Heart left ventricle (tissue), 16 donors: ENCODE measurements around the gene SHMT2. TPM values are rescaled to one million over a fixed set of nuclear protein-coding genes. Genes with fewer than 3 reads are reported as not detected.

Experiments
- ATAC-seq, 4 donors: fragments of 200-7000 bp; cut with Tn5 transposase; one replicate each; pipeline ENCODE4 v1.9.1; 2020 to 2022; ENCODE audit warnings: moderate library complexity in 4 of 4, mild to moderate bottlenecking in 3 of 4, moderate number of reproducible peaks in 1 of 4
- DNase-seq, 5 donors: peaks; one replicate each; pipeline ENCODE4 v3.0.0-alpha.2; 2020
- H3K27ac ChIP-seq, 12 donors: fragments of 200-600 bp; sonication (generic) in 4 of 12; one replicate each; pipeline versions ENCODE4 v1.5.0 to v1.8.0; 2016 to 2022; ENCODE audit warnings: mild to moderate bottlenecking in 2 of 12
- H3K27me3 ChIP-seq, 9 donors: fragments of 200-600 bp; sonication (generic) in 2 of 9; one replicate each; pipeline versions ENCODE4 v1.5.1 to v1.8.0; 2016 to 2022; ENCODE audit warnings: mild to moderate bottlenecking in 3 of 9
- H3K36me3 ChIP-seq, 9 donors: fragments of 200-600 bp; sonication (generic) in 2 of 9; one replicate each; pipeline versions ENCODE4 v1.5.0 to v1.8.0; 2018 to 2022; ENCODE audit warnings: mild to moderate bottlenecking in 2 of 9
- H3K4me1 ChIP-seq, 12 donors: fragments of 200-600 bp; sonication (generic) in 4 of 12; one replicate each; pipeline versions ENCODE4 v1.5.0 to v1.8.0; 2016 to 2022; ENCODE audit warnings: mild to moderate bottlenecking in 3 of 12
- H3K4me3 ChIP-seq, 12 donors: fragments of 200-600 bp; sonication (generic) in 4 of 12; one replicate each; pipeline versions ENCODE4 v1.5.0 to v1.8.0; 2017 to 2022; ENCODE audit warnings: mild to moderate bottlenecking in 9 of 12, moderate library complexity in 4 of 12
- H3K9me3 ChIP-seq, 12 donors: fragments of 200-600 bp; sonication (generic) in 4 of 12; one replicate each; pipeline versions ENCODE4 v1.5.0 to v1.8.0; 2016 to 2022; ENCODE audit warnings: mild to moderate bottlenecking in 1 of 12
- CTCF ChIP-seq, 12 donors: fragments of 200-600 bp; sonication (generic) in 4 of 12; IDR thresholded peaks; one replicate each; pipeline versions ENCODE4 v1.5.0 to v1.8.0; 2018 to 2022; ENCODE audit warnings: antibody characterized with exemption in 12 of 12, mild to moderate bottlenecking in 5 of 12
- POLR2A ChIP-seq, 2 donors: fragments of 450-650 bp; IDR thresholded peaks; one replicate each; pipeline ENCODE4 v1.6.1; 2017; ENCODE audit warnings: antibody characterized with exemption in 2 of 2, mild to moderate bottlenecking in 2 of 2, moderate library complexity in 2 of 2
- WGBS, 4 donors: extraction: QIAGEN DNeasy Blood & Tissue Kit in 2 of 4; methylation state at CpG; one replicate each; pipeline versions ENCODE4 v1.1.5 to v1.1.7; 2013 to 2018; 5-methylcytosine and 5-hydroxymethylcytosine counted together
- intact Hi-C, 10 donors: fragments of 100-400 bp; cut with DNase I; formaldehyde crosslinking; loops; one replicate each; pipeline versions ENCODE4 v1.11.1 to v1.14.2; 2022
- polyA plus RNA-seq, 2 donors: library from polyadenylated mRNA; stranded (reverse); fragments of 200-250 nt; gene quantifications; one replicate each; pipeline ENCODE4 v1.2.3, GENCODE V29; 2013
- total RNA-seq, 9 donors: library from RNA; depleted of rRNA in 2 of 9; stranded (reverse); fragments of >200 nt in 2 of 9; fragmentation: NEBNext Ultra II Directional in 3 of 9; extraction: Animal tissue kit (Norgen Biotek cat#: 25700) in 3 of 9; gene quantifications; one replicate each; pipeline versions ENCODE4 v1.1.0 to v1.2.4, GENCODE V29; 2016 to 2023
- donor health status: ischemic (EF 13 %, LVEDD 7.1; RV severe dilation, severe dysfunction).
- donor health status: healthy with polysubstance abuse.
- donor health status: DM: no; HTN: yes; CAD: no.
- donor health status: DM: no; HTN: no; CAD: no.
- donor health status: ischemic (EF 25% LVEDD 6.9; RV normal size, moderate dysfunction).
- donor health status: ischemic (EF 25% LVEDD 5.7; RV mildly dilated, moderate dysfunction).
- donor health status: healthy.
- donor health status: DM: yes; HTN: yes; CAD: no.
- donor health status: ischemic (EF 35%, LVEDD 5.7; RV mildly dilated, moderate dysfunction).
- donor health status: nonischemic (EF 11% LVEDD 7.7; RV severe dilation, severe dysfunction).
- donor health status: DM: yes; HTN: yes; CAD: no.
- donor health status: PGD.
- donor health status: ischemic (EF 29% LVEDD 5.4; RV normal size, mild dysfunction).
- donor health status: nonischemic (EF 23%, LVEDD 6.1; RV moderate dilation, normal function).

SHMT2 gene
- total and polyA plus RNA-seq, 11 donors: 15.9 to 76.5 (median 35.5) TPM

DNA sequence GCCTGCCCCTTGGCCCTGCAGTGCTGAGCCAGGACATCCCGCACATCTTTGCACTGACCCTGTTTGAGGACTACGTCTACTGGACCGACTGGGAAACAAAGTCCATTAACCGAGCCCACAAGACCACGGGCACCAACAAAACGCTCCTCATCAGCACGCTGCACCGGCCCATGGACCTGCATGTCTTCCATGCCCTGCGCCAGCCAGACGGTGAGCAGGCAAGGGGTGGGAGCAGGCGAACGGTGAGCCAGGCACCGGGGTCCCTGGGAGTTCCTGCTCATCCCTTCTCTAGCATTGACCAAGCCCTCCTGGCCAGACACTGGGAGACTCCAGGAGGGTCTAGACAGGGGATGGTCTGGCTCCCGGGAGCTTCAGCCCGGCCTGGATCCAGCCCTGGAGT is 30.3 kb upstream of the SHMT2 start:
- Histone ChIP-seq H3K4me1 (no peaks in the 10 kb centered on the region), H3K27me3 (no peaks in the 10 kb centered on the region), H3K27ac (no peak overlapping the region), H3K4me3 (no peak overlapping the region), H3K36me3 (peaks cover 0 to 100% (median 99%) of the 10 kb centered on the region in 9 donors), H3K9me3 (no peaks in the 10 kb centered on the region)
- 88 to 90% (median 89%) methylated on average over 10 to 15 of the region's 15 CpGs for WGBS, 4 donors
- no peak for ATAC-seq
- intact Hi-C loops: no loop called here
- no peak for DNase-seq
- TF ChIP-seq CTCF (IDR thresholded peaks at IDR 0.05): no peak
- no peak for TF ChIP-seq POLR2A (IDR thresholded peaks at IDR 0.05)

DNA sequence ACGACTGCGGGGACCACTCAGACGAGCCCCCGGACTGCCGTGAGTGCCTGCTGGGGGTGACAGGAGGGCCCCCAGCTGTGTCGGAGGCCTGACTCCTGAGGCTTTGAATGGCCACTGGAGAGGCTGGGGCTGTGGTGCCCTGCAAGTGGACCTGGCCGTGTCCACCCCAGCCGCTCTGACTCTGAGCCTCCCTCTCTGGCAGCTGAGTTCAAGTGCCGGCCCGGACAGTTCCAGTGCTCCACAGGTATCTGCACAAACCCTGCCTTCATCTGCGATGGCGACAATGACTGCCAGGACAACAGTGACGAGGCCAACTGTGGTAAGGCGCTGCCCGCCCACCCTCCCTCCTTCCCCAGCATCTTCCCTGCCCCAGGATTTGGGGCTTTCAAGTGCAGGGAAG is 29.0 kb upstream of the SHMT2 start:
- no peaks in the 10 kb centered on the region for H3K27me3 ChIP-seq
- H3K4me1 ChIP-seq: no peaks in the 10 kb centered on the region
- 90 to 95% (median 93%) methylated on average over 11 to 15 of the region's 15 CpGs for WGBS, 4 donors
- no peak overlapping the region for H3K4me3 ChIP-seq
- no peak overlapping the region for H3K27ac ChIP-seq
- no peak for TF ChIP-seq POLR2A (IDR thresholded peaks at IDR 0.05)
- no peak for TF ChIP-seq CTCF (IDR thresholded peaks at IDR 0.05)
- intact Hi-C loops: no loop called here
- ATAC-seq (no peak), DNase-seq (no peak)
- peaks cover 0 to 100% (median 99%) of the 10 kb centered on the region in 9 donors for H3K36me3 ChIP-seq
- H3K9me3 ChIP-seq: no peaks in the 10 kb centered on the region

GRCh38 chr12:57201219-57201618 is 28.3 kb upstream of the SHMT2 start:
- 78 to 85% (median 81%) methylated on average over 8 of the region's 8 CpGs for WGBS, 4 donors
- peaks cover 0 to 100% (median 99%) of the 10 kb centered on the region in 9 donors for H3K36me3 ChIP-seq

DNA sequence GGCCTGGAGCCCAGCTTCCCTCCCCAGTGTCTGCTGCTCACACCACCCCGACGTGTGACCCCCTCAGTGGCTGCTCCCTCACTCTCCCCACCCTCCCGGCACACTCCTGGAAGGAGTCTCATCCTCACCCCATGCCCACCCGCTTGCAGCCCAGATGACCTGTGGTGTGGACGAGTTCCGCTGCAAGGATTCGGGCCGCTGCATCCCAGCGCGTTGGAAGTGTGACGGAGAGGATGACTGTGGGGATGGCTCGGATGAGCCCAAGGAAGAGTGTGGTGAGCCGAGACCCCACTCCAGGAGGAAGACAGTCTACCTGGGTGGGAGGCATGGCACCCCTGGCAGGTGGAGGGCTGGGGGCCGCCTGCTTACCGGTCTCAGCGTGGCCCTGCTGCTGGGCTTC is 27.9 kb upstream of the SHMT2 start:
- DNase-seq (no peak), ATAC-seq (no peak)
- 88 to 90% (median 88%) methylated on average over 14 to 16 of the region's 16 CpGs for WGBS, 4 donors
- Histone ChIP-seq H3K27ac (no peak overlapping the region), H3K27me3 (no peaks in the 10 kb centered on the region), H3K36me3 (peaks cover 0 to 100% (median 99%) of the 10 kb centered on the region in 9 donors), H3K4me1 (no peaks in the 10 kb centered on the region), H3K9me3 (no peaks in the 10 kb centered on the region), H3K4me3 (no peak overlapping the region)
- intact Hi-C loops: no loop called here
- TF ChIP-seq CTCF (IDR thresholded peaks at IDR 0.05) (no peak), POLR2A (IDR thresholded peaks at IDR 0.05) (no peak)

More at GRCh38 chr12:57201219-57201618, 28.3 kb upstream of the SHMT2 start:
- H3K27ac ChIP-seq: no peak overlapping the region
- no peak for DNase-seq
- H3K27me3 ChIP-seq: no peaks in the 10 kb centered on the region
- no peak overlapping the region for H3K4me3 ChIP-seq
- TF ChIP-seq CTCF (IDR thresholded peaks at IDR 0.05): no peak
- TF ChIP-seq POLR2A (IDR thresholded peaks at IDR 0.05): no peak
- intact Hi-C loops: no loop called here
- no peaks in the 10 kb centered on the region for H3K9me3 ChIP-seq
- ATAC-seq: no peak
- H3K4me1 ChIP-seq: no peaks in the 10 kb centered on the region
